ENCODE data around the gene ARHGEF6. TPM values are rescaled to one million over a fixed set of nuclear protein-coding genes. Genes with fewer than 3 reads are reported as not detected.

Gene ARHGEF6
- total RNA-seq, 2 experiments from 2014 or later: 50.8 to 64.5 TPM

DNA sequence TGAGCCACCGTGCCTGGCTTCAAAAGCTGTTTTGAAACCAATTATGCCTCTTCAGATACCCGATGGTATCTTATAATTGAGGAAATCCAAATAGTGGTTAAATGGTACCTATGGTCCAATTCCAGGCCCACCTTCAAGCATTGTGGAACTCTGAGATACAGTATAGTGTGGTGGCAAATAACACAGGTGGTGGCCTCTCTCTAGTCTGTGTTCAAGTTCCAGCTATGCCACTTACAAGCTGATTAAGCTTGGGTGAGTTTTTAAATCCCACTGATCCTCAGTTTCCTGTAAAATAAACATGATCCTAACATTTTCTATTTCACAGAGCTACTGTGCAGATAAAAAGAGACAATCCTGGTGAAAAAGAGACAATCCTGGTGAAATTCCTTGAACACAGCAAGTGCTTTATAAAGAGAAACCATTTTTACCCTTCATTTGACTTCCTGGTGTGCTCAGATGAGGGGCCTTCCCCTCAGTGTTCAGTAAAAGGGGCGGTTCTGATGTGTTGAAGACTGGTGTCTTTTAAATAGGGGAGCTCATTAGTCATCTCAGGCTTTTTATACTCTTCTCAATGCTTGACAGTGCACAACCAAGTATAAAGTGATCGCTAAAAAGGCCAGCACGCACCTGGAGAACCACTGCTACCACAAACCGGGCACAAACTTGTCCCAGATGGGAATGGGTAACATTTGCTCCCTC, 163.6 kb downstream of the ARHGEF6 start:
- Histone ChIP-seq H3K79me2 (ENCODE audit: insufficient read depth, low read depth, low read length) (no peaks in the 10 kb centered on the region), H3K9me3 (ENCODE audit: low read length) (no peaks in the 10 kb centered on the region), H3K36me3 (ENCODE audit: insufficient read depth, low read length) (no peaks in the 10 kb centered on the region), H3K4me3 (ENCODE audit: low read depth, low read length, poor library complexity, severe bottlenecking) (no peak overlapping the region), H4K20me1 (ENCODE audit: insufficient read depth, low read length) (no peaks in the 10 kb centered on the region), H3K9me2 (ENCODE audit: insufficient read depth, low read length) (no peaks in the 10 kb centered on the region), H3K4me2 (ENCODE audit: low read length) (no peak overlapping the region), H3K27ac (ENCODE audit: low read depth, low read length, poor library complexity, severe bottlenecking) (no peak overlapping the region), H2AFZ (ENCODE audit: low read length) (no peak overlapping the region), H3K4me1 (ENCODE audit: insufficient read depth, low read length, poor library complexity, severe bottlenecking) (no peaks in the 10 kb centered on the region)
- no peak for DNase-seq (ENCODE audit: low spot score)
- ChIA-PET CTCF (ENCODE audit: unreplicated experiment) (no interaction called here), POLR2A (interaction anchor here (1.3 kb wide), 1 partner anchor 9 kb away, joined by 3 read pairs; no protein-coding TSS in a partner anchor)
- TF ChIP-seq, protein P1, sequence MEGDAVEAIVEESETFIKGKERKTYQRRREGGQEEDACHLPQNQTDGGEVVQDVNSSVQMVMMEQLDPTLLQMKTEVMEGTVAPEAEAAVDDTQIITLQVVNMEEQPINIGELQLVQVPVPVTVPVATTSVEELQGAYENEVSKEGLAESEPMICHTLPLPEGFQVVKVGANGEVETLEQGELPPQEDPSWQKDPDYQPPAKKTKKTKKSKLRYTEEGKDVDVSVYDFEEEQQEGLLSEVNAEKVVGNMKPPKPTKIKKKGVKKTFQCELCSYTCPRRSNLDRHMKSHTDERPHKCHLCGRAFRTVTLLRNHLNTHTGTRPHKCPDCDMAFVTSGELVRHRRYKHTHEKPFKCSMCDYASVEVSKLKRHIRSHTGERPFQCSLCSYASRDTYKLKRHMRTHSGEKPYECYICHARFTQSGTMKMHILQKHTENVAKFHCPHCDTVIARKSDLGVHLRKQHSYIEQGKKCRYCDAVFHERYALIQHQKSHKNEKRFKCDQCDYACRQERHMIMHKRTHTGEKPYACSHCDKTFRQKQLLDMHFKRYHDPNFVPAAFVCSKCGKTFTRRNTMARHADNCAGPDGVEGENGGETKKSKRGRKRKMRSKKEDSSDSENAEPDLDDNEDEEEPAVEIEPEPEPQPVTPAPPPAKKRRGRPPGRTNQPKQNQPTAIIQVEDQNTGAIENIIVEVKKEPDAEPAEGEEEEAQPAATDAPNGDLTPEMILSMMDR (conservative IDR thresholded peaks at IDR 0.05; ENCODE audit: low read length): no peak
- TF ChIP-seq EZH2phosphoT487 (IDR thresholded peaks at IDR 0.05; ENCODE audit: borderline replicate concordance, low read depth, low read length): no peak
- no TSS peak for BruUV-seq (replicated peaks)
- intact Hi-C loops (cut with micrococcal nuclease; ENCODE audit: unreplicated experiment): no loop called here

Small RNAs within 50 kb of the gene (small RNA-seq; reads per million reads assigned to genes)
- gene RF00019 (not detected), gene RNU6-972P (0.21 reads per million)

Other genes with a start within 250 kb of the ARHGEF6 start
- gene VGLL1, start 248.7 kb downstream of the ARHGEF6 start, total RNA-seq (2014; rRNA removed; shearing (Covaris generic)): not detected in 2 replicates
- not detected in 2 replicates for gene VGLL1, start 248.7 kb downstream of the ARHGEF6 start, total RNA-seq (2022)
- not detected in 2 replicates for gene CD40LG, start 132.8 kb downstream of the ARHGEF6 start, total RNA-seq (2014; rRNA removed; shearing (Covaris generic))
- not detected in 2 replicates for gene CD40LG, start 132.8 kb downstream of the ARHGEF6 start, total RNA-seq (2022)
- 321 and 394 TPM in 2 replicates for gene RBMX, start 99.8 kb upstream of the ARHGEF6 start, total RNA-seq (2014; rRNA removed; shearing (Covaris generic))
- gene RBMX, start 99.8 kb upstream of the ARHGEF6 start, total RNA-seq (2022): 342 and 367 TPM in 2 replicates